ENCODE results near the gene NDUFB10.

NDUFB10 gene

GRCh38 chr16:1973461-1974156, 14.3 kb downstream of the NDUFB10 start:
- no peak for DNase-seq

- DNase-seq = no peak
Measured at GRCh38 chr16:1974157-1975070, 15.1 kb downstream of the NDUFB10 start.

- no peak for DNase-seq
Measured at GRCh38 chr16:1975432-1976215, 16.3 kb downstream of the NDUFB10 start.

- no peak for DNase-seq
Measured at GRCh38 chr16:1976216-1976520, 16.8 kb downstream of the NDUFB10 start.

GRCh38 chr16:1976951-1977874, 17.9 kb downstream of the NDUFB10 start:
- no peak for DNase-seq

- no peak for DNase-seq
Measured at GRCh38 chr16:1977875-1978268, 18.5 kb downstream of the NDUFB10 start.

- no peak for DNase-seq
Measured at GRCh38 chr16:1978476-1979120, 19.3 kb downstream of the NDUFB10 start.

- no peak for DNase-seq
Measured at GRCh38 chr16:1979271-1980029, 20.1 kb downstream of the NDUFB10 start.

- no peak for DNase-seq
Measured at GRCh38 chr16:1980030-1980769, 20.9 kb downstream of the NDUFB10 start.

- DNase-seq = no peak
Measured at GRCh38 chr16:1980770-1981087, 21.4 kb downstream of the NDUFB10 start.

GRCh38 chr16:1981398-1981836, 22.1 kb downstream of the NDUFB10 start, which contains the start of gene NOXO1:
NOXO1 (minus strand) TSS chr16:1981469; CDS start chr16:1981179, 290 bp downstream.
- no peak for DNase-seq

- DNase-seq = no peak
Measured at GRCh38 chr16:1982013-1982433, 22.7 kb downstream of the NDUFB10 start.

GRCh38 chr16:1982991-1983543, 23.7 kb downstream of the NDUFB10 start:
- DNase-seq = no peak

GRCh38 chr16:1983544-1984346, 24.4 kb downstream of the NDUFB10 start, which contains the start of gene GFER:
GFER (plus strand) TSS chr16:1984193; CDS start chr16:1984219, 26 bp downstream.
- DNase-seq = no peak

- DNase-seq = no peak
Measured at GRCh38 chr16:1984347-1985225, 25.2 kb downstream of the NDUFB10 start.

- no peak for DNase-seq
Measured at GRCh38 chr16:1985466-1986150, 26.3 kb downstream of the NDUFB10 start.

GRCh38 chr16:1987198-1987597, 27.9 kb downstream of the NDUFB10 start:
- DNase-seq = no peak
